ENCODE data around the gene FANK1.

DNA sequence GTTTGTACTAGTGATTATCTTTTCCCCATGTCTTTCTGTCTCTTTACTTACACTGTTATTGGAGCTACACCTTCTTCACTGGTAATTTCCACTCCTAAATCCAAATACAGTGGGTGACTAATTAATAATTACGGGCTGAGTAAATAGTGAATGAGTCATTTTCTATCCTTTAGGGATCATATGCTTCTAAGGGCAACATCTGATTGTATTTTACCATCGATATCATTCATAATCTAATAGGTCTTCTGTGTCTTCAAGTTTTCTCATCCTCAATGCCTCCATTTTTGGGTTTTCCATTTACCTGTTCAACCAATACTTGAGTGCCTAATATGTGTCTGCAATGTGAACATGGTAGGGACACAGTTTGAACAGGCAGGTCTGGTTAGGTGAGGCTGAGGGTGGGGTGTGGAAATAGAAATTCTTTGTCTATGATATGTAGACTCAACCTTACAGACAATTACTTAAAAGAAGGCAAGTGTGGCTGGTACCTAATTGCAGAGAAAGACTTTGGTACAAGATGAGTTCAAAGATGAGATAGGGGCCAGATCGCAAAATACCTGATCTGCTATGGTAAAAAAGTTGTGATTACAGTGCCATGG lies 9.4 kb upstream of the FANK1 start:
- TF ChIP-seq TOX (CRISPR knock-in tag; IDR thresholded peaks at IDR 0.05; ENCODE audit: borderline replicate concordance), result no peak
- TF ChIP-seq, protein P1, sequence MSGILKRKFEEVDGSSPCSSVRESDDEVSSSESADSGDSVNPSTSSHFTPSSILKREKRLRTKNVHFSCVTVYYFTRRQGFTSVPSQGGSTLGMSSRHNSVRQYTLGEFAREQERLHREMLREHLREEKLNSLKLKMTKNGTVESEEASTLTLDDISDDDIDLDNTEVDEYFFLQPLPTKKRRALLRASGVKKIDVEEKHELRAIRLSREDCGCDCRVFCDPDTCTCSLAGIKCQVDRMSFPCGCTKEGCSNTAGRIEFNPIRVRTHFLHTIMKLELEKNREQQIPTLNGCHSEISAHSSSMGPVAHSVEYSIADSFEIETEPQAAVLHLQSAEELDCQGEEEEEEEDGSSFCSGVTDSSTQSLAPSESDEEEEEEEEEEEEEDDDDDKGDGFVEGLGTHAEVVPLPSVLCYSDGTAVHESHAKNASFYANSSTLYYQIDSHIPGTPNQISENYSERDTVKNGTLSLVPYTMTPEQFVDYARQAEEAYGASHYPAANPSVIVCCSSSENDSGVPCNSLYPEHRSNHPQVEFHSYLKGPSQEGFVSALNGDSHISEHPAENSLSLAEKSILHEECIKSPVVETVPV (CRISPR knock-in tag; IDR thresholded peaks at IDR 0.05), result no peak
- no peak for TF ChIP-seq SNAI2 (CRISPR knock-in tag; IDR thresholded peaks at IDR 0.05)
- TF ChIP-seq, protein P2, sequence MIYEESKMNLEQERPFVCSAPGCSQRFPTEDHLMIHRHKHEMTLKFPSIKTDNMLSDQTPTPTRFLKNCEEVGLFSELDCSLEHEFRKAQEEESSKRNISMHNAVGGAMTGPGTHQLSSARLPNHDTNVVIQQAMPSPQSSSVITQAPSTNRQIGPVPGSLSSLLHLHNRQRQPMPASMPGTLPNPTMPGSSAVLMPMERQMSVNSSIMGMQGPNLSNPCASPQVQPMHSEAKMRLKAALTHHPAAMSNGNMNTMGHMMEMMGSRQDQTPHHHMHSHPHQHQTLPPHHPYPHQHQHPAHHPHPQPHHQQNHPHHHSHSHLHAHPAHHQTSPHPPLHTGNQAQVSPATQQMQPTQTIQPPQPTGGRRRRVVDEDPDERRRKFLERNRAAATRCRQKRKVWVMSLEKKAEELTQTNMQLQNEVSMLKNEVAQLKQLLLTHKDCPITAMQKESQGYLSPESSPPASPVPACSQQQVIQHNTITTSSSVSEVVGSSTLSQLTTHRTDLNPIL (CRISPR knock-in tag; IDR thresholded peaks at IDR 0.05; ENCODE audit: low read depth), result no peak

Data from SK-N-SH treated with all-trans-retinoic acid at 6 μM for 48 hours (cell line).